ENCODE data around the gene RIT1. TPM values are rescaled to one million over a fixed set of nuclear protein-coding genes. Genes with fewer than 3 reads are reported as not detected.

The RIT1 gene
- total RNA-seq, 1 donor from 2014 or later = 38.8 TPM

DNA sequence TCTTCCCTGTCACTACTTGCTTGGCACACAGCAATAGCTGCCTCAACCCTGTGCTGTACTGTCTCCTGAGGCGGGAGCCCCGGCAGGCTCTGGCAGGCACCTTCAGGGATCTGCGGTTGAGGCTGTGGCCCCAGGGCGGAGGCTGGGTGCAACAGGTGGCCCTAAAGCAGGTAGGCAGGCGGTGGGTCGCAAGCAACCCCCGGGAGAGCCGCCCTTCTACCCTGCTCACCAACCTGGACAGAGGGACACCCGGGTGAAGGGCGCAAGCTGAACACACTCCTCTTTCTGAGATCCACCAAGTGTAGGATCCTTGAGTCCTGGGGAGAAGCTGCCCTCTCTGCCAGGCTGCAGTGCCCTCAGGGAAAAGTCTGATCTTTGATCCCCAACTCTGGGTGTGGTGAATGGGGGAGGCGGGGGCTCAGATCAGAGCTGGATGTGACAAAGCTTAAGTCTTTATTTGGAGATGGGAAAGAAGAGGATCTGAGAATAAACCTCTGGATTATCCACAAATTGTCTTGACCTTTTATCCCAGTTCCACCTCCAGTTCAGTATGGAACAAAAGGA is 31.5 kb upstream of the RIT1 start:
- Histone ChIP-seq H3K36me3 (ENCODE audit: control insufficient read depth, insufficient read depth, low read length) (no peaks in the 10 kb centered on the region), H3K4me3 (ENCODE audit: low read depth, low read length) (no peak overlapping the region), H3K27me3 (ENCODE audit: control insufficient read depth, insufficient read depth, low read length) (no peaks in the 10 kb centered on the region)
- TF ChIP-seq, protein P1, sequence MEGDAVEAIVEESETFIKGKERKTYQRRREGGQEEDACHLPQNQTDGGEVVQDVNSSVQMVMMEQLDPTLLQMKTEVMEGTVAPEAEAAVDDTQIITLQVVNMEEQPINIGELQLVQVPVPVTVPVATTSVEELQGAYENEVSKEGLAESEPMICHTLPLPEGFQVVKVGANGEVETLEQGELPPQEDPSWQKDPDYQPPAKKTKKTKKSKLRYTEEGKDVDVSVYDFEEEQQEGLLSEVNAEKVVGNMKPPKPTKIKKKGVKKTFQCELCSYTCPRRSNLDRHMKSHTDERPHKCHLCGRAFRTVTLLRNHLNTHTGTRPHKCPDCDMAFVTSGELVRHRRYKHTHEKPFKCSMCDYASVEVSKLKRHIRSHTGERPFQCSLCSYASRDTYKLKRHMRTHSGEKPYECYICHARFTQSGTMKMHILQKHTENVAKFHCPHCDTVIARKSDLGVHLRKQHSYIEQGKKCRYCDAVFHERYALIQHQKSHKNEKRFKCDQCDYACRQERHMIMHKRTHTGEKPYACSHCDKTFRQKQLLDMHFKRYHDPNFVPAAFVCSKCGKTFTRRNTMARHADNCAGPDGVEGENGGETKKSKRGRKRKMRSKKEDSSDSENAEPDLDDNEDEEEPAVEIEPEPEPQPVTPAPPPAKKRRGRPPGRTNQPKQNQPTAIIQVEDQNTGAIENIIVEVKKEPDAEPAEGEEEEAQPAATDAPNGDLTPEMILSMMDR (IDR thresholded peaks at IDR 0.05; ENCODE audit: insufficient read depth, low read length, poor library complexity, severe bottlenecking) = no peak
- no peak for DNase-seq (ENCODE audit: low read depth)

DNA sequence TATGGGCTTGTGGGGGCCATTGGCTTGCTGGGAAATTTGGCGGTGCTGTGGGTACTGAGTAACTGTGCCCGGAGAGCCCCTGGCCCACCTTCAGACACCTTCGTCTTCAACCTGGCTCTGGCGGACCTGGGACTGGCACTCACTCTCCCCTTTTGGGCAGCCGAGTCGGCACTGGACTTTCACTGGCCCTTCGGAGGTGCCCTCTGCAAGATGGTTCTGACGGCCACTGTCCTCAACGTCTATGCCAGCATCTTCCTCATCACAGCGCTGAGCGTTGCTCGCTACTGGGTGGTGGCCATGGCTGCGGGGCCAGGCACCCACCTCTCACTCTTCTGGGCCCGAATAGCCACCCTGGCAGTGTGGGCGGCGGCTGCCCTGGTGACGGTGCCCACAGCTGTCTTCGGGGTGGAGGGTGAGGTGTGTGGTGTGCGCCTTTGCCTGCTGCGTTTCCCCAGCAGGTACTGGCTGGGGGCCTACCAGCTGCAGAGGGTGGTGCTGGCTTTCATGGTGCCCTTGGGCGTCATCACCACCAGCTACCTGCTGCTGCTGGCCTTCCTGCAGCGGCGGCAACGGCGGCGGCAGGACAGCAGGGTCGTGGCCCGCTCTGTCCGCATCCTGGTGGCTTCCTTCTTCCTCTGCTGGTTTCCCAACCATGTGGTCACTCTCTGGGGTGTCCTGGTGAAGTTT is 30.8 kb upstream of the RIT1 start:
- TF ChIP-seq, protein P1 (IDR thresholded peaks at IDR 0.05; ENCODE audit: insufficient read depth, low read length, poor library complexity, severe bottlenecking) = no peak
- H3K4me3 ChIP-seq (ENCODE audit: low read depth, low read length) = no peak overlapping the region
- H3K27me3 ChIP-seq (ENCODE audit: control insufficient read depth, insufficient read depth, low read length) = no peaks in the 10 kb centered on the region
- H3K36me3 ChIP-seq (ENCODE audit: control insufficient read depth, insufficient read depth, low read length) = no peaks in the 10 kb centered on the region
- DNase-seq (ENCODE audit: low read depth) = no peak

DNA sequence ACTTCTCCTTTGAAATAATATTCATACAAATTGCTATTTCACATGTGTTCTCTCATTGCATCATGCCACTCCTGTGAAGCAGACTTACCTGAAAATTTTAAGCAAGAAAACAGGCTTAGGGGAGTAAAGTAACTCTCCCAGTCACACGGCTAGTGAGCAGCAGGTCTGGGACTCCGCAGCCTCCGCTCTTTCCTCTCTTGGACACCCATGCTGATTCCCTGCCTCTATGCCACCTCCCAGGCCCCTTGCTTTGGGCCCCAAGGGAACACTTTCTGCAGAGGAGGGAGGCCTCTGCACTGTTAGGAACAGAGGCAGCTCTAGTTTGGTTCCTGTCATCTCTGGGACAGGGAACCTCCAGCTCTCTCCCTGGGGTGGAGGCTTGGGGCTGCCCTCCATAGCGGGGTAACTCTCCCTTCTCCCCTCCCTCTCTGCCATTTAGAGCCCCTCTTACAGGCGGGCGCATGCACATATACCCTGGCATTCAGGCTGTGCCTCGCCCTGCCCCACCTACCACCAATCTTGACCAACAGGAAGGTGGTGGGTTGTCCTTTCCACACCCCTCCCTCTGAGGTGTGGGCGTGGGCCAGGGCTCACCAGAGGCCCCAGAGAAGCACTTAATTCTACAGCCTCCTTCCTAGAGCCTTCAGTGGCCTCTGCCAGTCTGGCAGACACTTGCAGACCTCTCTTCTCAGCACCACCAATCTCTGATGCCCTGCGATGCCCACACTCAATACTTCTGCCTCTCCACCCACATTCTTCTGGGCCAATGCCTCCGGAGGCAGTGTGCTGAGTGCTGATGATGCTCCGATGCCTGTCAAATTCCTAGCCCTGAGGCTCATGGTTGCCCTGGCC is 30.1 kb upstream of the RIT1 start, which contains the start of gene RXFP4:
Gene RXFP4, plus strand, starts transcription at position 646 of the 852 bp plus-strand sequence. Its CDS starts 72 bp downstream, at position 718.
- H3K36me3 ChIP-seq (ENCODE audit: control insufficient read depth, insufficient read depth, low read length) = no peaks in the 10 kb centered on the region
- TF ChIP-seq, protein P1 (IDR thresholded peaks at IDR 0.05; ENCODE audit: insufficient read depth, low read length, poor library complexity, severe bottlenecking) = no peak
- no peak for DNase-seq (ENCODE audit: low read depth)

DNA sequence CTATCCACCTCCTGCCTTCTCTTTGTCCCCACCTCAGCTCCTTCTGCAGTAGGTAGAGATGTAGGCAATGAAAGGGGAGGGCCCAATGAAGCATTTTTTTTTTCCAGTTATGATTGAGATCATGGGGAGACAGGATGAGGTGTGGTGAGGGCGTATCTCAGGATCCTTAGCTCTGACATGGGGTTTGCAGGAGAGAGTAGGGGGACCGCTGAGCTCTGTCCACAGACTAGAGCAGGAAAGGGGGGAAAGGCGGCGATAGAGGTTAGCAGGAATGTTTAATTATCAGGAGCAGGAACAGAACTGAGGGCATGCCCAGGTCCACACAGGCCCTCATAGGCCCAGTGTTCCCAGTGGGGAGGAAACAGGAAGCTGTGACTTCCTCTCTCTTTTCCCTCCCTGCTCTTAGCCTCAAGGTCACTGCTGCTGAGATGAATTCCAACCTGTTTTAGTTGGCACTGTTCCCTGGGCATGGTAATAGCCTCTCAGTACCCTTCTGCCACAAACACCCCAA is 29.4 kb upstream of the RIT1 start:
- Histone ChIP-seq H3K4me3 (ENCODE audit: low read depth, low read length) (no peak overlapping the region), H3K27me3 (ENCODE audit: control insufficient read depth, insufficient read depth, low read length) (no peaks in the 10 kb centered on the region), H3K36me3 (ENCODE audit: control insufficient read depth, insufficient read depth, low read length) (no peaks in the 10 kb centered on the region)
- TF ChIP-seq, protein P1 (IDR thresholded peaks at IDR 0.05; ENCODE audit: insufficient read depth, low read length, poor library complexity, severe bottlenecking) = no peak
- DNase-seq (ENCODE audit: low read depth) = no peak

More for the DNA sequence above, 30.1 kb upstream of the RIT1 start, which contains the start of gene RXFP4:
- Histone ChIP-seq H3K4me3 (ENCODE audit: low read depth, low read length) (no peak within 1 kb of the TSS), H3K27me3 (ENCODE audit: control insufficient read depth, insufficient read depth, low read length) (no peaks in the 10 kb centered on the region)

DNA sequence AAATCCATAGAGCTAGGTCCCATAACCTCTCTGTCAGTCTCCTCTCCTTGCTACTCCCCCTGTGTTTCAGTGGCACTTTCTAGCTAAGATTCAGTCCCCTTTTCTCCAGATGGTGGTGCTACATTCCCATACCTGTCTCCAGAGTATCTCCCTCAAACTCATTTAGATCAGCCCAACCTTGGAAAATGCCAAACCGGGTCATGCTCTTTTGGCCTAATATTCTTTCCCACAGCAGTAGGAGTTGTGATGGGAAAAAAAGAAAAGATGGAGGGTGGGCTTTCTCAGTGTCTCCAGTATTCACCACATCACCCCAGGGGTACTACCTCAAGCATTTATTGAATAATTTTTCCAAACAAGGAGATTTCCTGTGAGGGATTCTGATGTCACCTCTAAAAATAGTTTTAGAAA is 27.1 kb upstream of the RIT1 start:
- Histone ChIP-seq H3K4me3 (ENCODE audit: low read depth, low read length) (no peak overlapping the region), H3K36me3 (ENCODE audit: control insufficient read depth, insufficient read depth, low read length) (no peaks in the 10 kb centered on the region), H3K27me3 (ENCODE audit: control insufficient read depth, insufficient read depth, low read length) (no peaks in the 10 kb centered on the region)
- TF ChIP-seq, protein P1 (IDR thresholded peaks at IDR 0.05; ENCODE audit: insufficient read depth, low read length, poor library complexity, severe bottlenecking) = peak; percentile 78
- DNase-seq (ENCODE audit: low read depth) = peak; percentile 25
